GM12875 (cell line): ENCODE results near the gene ANKRD13C.

Source experiments
- H3K4me3 ChIP-seq: one replicate; pipeline ENCODE4 v1.5.1; 2011; ENCODE audit warnings: low read depth, low read length, control low read depth
- CTCF ChIP-seq: IDR thresholded peaks from 2 replicates; pipeline ENCODE4 v1.5.1; 2011; ENCODE audit warnings: low read depth, mild to moderate bottlenecking, control low read depth, inconsistent platforms, low read length, moderate library complexity, borderline replicate concordance; ENCODE audit not compliant: insufficient read depth

ANKRD13C gene

GRCh38 chr1:70293186-70293843 is 61.2 kb downstream of the ANKRD13C start:
- H3K4me3 ChIP-seq, result no peak overlapping the region
- no peak for TF ChIP-seq CTCF

GRCh38 chr1:70290218-70290617 is 64.3 kb downstream of the ANKRD13C start:
- H3K4me3 ChIP-seq, result no peak overlapping the region
- TF ChIP-seq CTCF, result no peak

- H3K4me3 ChIP-seq, result no peak overlapping the region
- no peak for TF ChIP-seq CTCF
Measured at GRCh38 chr1:70288166-70288565, 66.4 kb downstream of the ANKRD13C start.

GRCh38 chr1:70286453-70286852 is 68.1 kb downstream of the ANKRD13C start:
- no peak for TF ChIP-seq CTCF
- no peak overlapping the region for H3K4me3 ChIP-seq

- no peak overlapping the region for H3K4me3 ChIP-seq
- no peak for TF ChIP-seq CTCF
Measured at GRCh38 chr1:70284366-70284765, 70.2 kb downstream of the ANKRD13C start.

- TF ChIP-seq CTCF, result no peak
Measured at GRCh38 chr1:70278710-70279109, 75.8 kb downstream of the ANKRD13C start.

GRCh38 chr1:70277875-70278274 is 76.6 kb downstream of the ANKRD13C start:
- no peak overlapping the region for H3K4me3 ChIP-seq
- TF ChIP-seq CTCF, result no peak

More at GRCh38 chr1:70278710-70279109, 75.8 kb downstream of the ANKRD13C start:
- no peak overlapping the region for H3K4me3 ChIP-seq
